HG03469 (cell line): ENCODE measurements around the gene SPINK8.
"Not testable (repeated sequence)": the region's sequence is repeated elsewhere in the genome, so short reads cannot be mapped to it uniquely, and the experiment has no call there.

Experiments
- ATAC-seq: cut with Tn5 transposase; IDR thresholded peaks from one replicate; pipeline ENCODE4 v1.9.1; 2021; ENCODE audit warnings: mild to moderate bottlenecking, moderate library complexity, moderate number of reproducible peaks; ENCODE audit not compliant: unreplicated experiment

The SPINK8 gene

GRCh38 chr3:48333346-48334245 is at the start of gene SPINK8:
Gene SPINK8, minus strand, starts transcription at chr3:48333661. Its CDS starts 5,320 bp downstream, at chr3:48328341.
- not testable (repeated sequence) for ATAC-seq

- ATAC-seq, result no peak
These were observed 39.5 kb upstream of the SPINK8 start for GRCh38 chr3:48372862-48373435.

GRCh38 chr3:48372377-48372770 is 38.9 kb upstream of the SPINK8 start:
- ATAC-seq, result no peak

GRCh38 chr3:48371651-48372376 is 38.4 kb upstream of the SPINK8 start, which contains the start of gene FBXW12:
Gene FBXW12, plus strand, starts transcription at chr3:48372219. Its CDS starts 549 bp downstream, at chr3:48372768.
- ATAC-seq, result no peak

GRCh38 chr3:48370333-48370713 is 36.9 kb upstream of the SPINK8 start:
- no peak for ATAC-seq

GRCh38 chr3:48369693-48370332 is 36.4 kb upstream of the SPINK8 start:
- ATAC-seq, result no peak

- no peak for ATAC-seq
These were observed 33.7 kb upstream of the SPINK8 start for GRCh38 chr3:48367201-48367600.

- ATAC-seq, result no peak
These were observed 31.4 kb upstream of the SPINK8 start for GRCh38 chr3:48364840-48365239.

GRCh38 chr3:48361928-48362327 is 28.5 kb upstream of the SPINK8 start:
- ATAC-seq, result no peak

- ATAC-seq, result no peak
These were observed 23.0 kb upstream of the SPINK8 start for GRCh38 chr3:48356419-48356818.

- no peak for ATAC-seq
These were observed 20.5 kb upstream of the SPINK8 start for GRCh38 chr3:48353987-48354386.

GRCh38 chr3:48352546-48352945 is 19.1 kb upstream of the SPINK8 start:
- ATAC-seq, result no peak

- ATAC-seq, result no peak
These were observed 14.0 kb upstream of the SPINK8 start for GRCh38 chr3:48347500-48347899.

GRCh38 chr3:48345946-48346572 is 12.6 kb upstream of the SPINK8 start:
- ATAC-seq, result no peak

- no peak for ATAC-seq
These were observed 11.5 kb upstream of the SPINK8 start for GRCh38 chr3:48344867-48345507.

GRCh38 chr3:48343432-48343831 is 10.0 kb upstream of the SPINK8 start:
- no peak for ATAC-seq

- ATAC-seq, result no peak
These were observed 5.2 kb upstream of the SPINK8 start for GRCh38 chr3:48338635-48339034.

GRCh38 chr3:48337536-48337935 is 4.1 kb upstream of the SPINK8 start:
- ATAC-seq, result not testable (repeated sequence)

- ATAC-seq, result not testable (repeated sequence)
These were observed 1.8 kb upstream of the SPINK8 start for GRCh38 chr3:48335286-48335685.

GRCh38 chr3:48334605-48335004 is 1.1 kb upstream of the SPINK8 start:
- no peak for ATAC-seq
